ACC112 (cell line): ENCODE measurements around the gene WDR77.

Experiments
- H2AFZ ChIP-seq: fragments of 200-600 bp; sonication (generic); one replicate; pipeline ENCODE4 v1.6.0; 2017; ENCODE audit warnings: antibody characterized with exemption, low read length; ENCODE audit not compliant: unreplicated experiment
- H3K27ac ChIP-seq: fragments of 200-600 bp; sonication (generic); 2 replicates; pipeline ENCODE4 v1.5.1; 2014; ENCODE audit warnings: low read depth, mild to moderate bottlenecking, antibody characterized with exemption, low read length, moderate library complexity
- H3K27me3 ChIP-seq: fragments of 200-600 bp; sonication (generic); 2 replicates; pipeline ENCODE4 v1.6.1; 2014; ENCODE audit warnings: mild to moderate bottlenecking, antibody characterized with exemption, low read length, moderate library complexity, mixed read lengths; ENCODE audit not compliant: insufficient read depth
- H3K36me3 ChIP-seq: fragments of 200-600 bp; sonication (generic); 2 replicates; pipeline ENCODE4 v1.6.1; 2016; ENCODE audit warnings: mild to moderate bottlenecking, antibody characterized with exemption, low read length, moderate library complexity, mixed read lengths; ENCODE audit not compliant: insufficient read depth
- H3K4me1 ChIP-seq: fragments of 200-600 bp; sonication (generic); one replicate; pipeline ENCODE4 v1.6.1; 2016; ENCODE audit warnings: low read length, mixed read lengths; ENCODE audit not compliant: insufficient read depth, unreplicated experiment, control insufficient read depth
- H3K4me3 ChIP-seq: fragments of 200-600 bp; sonication (generic); 2 replicates; pipeline ENCODE4 v1.5.1; 2014; ENCODE audit warnings: mild to moderate bottlenecking, low read depth, low read length
- H3K79me2 ChIP-seq: fragments of 200-600 bp; sonication (generic); one replicate; pipeline ENCODE4 v1.6.0; 2016; ENCODE audit warnings: low read length; ENCODE audit not compliant: control insufficient read depth, unreplicated experiment, insufficient read depth

Gene WDR77

DNA sequence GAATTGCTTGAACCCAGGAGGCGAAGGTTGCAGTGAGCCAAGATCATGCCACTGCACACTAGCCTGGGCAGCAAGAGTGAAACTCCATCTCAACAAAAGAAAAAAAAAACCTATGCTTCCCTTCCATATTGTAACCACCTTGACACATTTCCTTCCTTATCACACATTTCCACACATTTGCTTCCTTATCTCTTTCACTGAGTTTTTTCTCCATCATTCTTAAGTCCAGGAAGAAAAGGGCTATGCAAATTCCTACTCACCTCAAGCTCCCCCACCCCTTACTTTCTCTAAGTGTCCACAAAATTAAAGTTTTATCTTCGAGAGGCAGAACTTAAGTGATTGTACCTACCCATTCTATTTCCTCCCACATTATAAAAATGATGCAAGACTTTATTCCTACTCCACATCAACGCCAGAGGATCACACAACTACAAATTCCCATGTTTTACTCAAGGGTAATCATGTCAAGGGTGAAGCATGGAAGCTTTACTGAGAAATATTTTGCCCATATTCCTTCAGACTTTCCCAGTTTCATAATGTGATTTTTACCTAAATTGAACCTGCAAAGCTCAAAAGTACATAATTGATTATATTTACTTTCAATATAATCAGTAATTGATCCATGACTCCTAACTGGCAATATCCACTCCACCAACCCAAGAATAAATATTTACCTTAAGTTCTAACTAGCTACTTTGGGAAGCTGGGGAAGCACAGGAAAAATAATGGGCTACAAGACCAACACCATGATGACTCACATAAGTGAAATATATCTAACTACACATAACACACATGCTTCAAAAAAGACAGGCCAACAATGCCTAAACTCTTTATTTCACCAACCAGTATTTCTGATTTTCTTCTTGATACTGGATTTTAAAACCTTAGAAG is 9.3 kb downstream of the WDR77 start:
- Histone ChIP-seq H3K4me1 (peaks cover 5% of the 10 kb centered on the region), H3K36me3 (peaks cover 23% of the 10 kb centered on the region), H3K27me3 (no peaks in the 10 kb centered on the region), H3K79me2 (no peaks in the 10 kb centered on the region), H2AFZ (no peak overlapping the region), H3K27ac (no peak overlapping the region), H3K4me3 (no peak overlapping the region)

DNA sequence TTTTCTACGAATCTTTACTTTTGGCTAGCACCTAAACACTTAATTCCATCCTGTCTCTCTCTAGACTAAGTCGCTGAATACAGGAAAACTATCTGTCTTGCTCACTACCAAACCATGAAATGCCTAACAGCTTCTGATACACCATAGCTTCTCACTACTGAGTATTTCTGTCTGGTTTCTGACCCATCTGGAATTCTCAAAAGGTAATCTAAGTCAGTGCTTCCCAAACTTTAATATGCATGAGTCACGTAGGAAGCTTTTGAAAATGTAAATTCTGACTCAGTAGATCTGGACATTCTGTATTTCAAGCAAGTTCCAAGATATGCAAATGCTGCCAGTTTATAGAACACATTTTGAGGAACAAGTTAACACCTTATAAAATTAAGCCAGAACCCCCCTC is 12.3 kb downstream of the WDR77 start:
- Histone ChIP-seq H3K36me3 (peaks cover 12% of the 10 kb centered on the region; the same call in 1 of the 2 replicates), H2AFZ (no peak overlapping the region), H3K79me2 (no peaks in the 10 kb centered on the region), H3K27ac (no peak overlapping the region), H3K4me1 (peaks cover 5% of the 10 kb centered on the region), H3K4me3 (no peak overlapping the region), H3K27me3 (no peaks in the 10 kb centered on the region)

DNA sequence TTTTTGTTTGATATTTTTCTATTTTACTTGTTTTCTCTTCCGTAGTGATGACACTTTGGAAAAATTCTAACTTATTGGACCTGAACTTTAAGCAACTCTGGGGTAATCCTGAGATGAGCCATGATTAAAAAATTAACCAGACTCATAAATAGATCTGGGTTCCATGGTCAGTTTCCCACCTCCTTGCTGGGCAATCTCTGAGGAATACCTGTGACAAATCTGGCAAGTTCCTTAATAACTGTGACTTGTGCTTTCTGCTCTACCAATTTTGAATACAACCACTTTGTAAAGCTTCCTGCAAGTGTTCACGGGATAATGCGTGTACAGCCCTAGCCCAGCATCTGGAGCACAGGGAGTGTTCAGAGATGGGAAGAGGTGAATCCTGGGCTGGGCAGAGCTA is 24.8 kb downstream of the WDR77 start:
- Histone ChIP-seq H2AFZ (no peak overlapping the region), H3K27me3 (peaks cover 64% of the 10 kb centered on the region), H3K4me1 (no peaks in the 10 kb centered on the region), H3K79me2 (no peaks in the 10 kb centered on the region), H3K27ac (no peak overlapping the region), H3K4me3 (no peak overlapping the region), H3K36me3 (no peaks in the 10 kb centered on the region)

DNA sequence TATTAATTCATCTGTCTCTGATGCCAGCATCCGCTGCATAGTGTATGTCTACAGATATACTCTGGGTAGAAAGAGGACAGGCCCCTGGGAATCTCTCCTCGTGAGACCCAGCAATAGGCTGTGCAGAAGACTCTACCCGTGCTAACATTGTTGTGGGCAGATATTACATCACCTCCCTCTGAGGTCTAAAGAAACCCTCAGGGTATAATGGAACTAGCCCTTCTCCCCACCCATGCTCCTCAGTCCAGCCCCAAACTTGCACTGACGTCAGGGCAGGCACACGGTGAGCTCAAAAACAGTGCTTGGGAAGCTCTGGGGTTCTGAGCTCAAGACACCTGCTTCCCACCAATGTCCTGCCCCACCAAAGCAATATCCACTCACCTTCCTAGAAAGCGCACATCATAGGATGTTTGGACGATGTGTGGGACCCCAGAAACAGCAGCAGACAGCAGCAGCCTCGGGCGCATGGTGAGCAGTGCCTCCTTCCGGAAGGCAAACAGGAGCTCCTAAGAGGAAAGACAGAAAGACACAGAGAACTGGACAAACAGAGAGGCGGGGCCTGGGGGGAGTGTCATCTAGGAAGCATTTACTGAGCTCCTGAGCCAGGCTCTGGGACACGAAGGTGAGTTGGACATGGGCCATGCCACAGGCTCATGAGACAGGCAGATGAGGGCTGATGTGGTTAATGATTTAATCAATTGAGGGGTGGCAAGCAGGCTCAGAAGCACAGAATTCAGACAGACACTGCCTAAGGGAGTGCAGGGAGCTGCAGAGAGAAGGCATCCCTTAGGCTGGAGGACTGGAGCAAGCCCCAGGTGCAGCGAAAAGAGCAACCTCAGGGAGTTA is 26.3 kb downstream of the WDR77 start:
- Histone ChIP-seq H3K4me1 (no peaks in the 10 kb centered on the region), H3K79me2 (no peaks in the 10 kb centered on the region), H3K27me3 (peaks cover 68% of the 10 kb centered on the region), H3K27ac (no peak overlapping the region), H3K36me3 (no peaks in the 10 kb centered on the region), H3K4me3 (no peak overlapping the region), H2AFZ (no peak overlapping the region)

DNA sequence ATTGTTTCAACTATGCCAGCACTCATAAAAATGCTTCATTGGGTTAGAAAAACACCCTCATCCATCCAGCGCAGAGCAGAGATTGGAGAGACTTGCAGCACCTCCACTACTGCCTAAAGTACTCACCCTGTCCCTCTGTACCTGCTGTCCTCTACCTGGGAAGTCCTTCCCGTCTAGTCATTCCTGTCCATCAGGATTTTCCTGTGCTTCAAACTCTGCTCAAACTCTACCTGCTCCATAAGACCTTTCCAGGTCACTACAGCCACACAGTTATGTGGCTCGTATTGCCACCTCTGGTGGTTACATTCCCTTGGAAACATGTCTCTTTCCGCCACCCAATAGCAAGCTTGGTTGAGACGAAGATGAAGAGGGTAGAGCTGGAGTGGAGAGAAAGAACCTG is 28.7 kb downstream of the WDR77 start:
- H3K4me3 ChIP-seq: no peak overlapping the region
- H2AFZ ChIP-seq: no peak overlapping the region
- no peaks in the 10 kb centered on the region for H3K4me1 ChIP-seq
- H3K79me2 ChIP-seq: no peaks in the 10 kb centered on the region
- no peaks in the 10 kb centered on the region for H3K36me3 ChIP-seq
- no peak overlapping the region for H3K27ac ChIP-seq
- peaks cover 50% of the 10 kb centered on the region for H3K27me3 ChIP-seq

DNA sequence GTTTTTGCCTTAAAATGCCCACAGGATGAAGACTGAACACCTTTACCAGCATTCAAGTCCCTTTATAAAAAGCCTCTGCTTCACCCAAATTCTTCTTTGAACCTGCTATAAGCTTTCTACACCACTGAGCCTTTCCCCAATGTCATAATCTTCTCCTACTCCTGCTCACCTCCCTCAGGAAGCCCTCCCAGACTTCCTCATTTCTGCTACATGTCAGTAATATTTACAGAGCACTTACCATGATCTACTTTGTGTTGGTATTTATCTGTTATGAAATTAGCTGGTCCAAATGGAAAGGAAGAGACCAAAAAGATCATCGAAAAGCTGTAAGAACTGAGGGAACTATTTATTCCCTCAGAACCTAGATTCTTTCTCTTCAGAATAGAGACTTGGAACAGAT is 30.0 kb downstream of the WDR77 start:
- H3K4me3 ChIP-seq: no peak overlapping the region
- no peaks in the 10 kb centered on the region for H3K4me1 ChIP-seq
- H3K27me3 ChIP-seq: peaks cover 51% of the 10 kb centered on the region

DNA sequence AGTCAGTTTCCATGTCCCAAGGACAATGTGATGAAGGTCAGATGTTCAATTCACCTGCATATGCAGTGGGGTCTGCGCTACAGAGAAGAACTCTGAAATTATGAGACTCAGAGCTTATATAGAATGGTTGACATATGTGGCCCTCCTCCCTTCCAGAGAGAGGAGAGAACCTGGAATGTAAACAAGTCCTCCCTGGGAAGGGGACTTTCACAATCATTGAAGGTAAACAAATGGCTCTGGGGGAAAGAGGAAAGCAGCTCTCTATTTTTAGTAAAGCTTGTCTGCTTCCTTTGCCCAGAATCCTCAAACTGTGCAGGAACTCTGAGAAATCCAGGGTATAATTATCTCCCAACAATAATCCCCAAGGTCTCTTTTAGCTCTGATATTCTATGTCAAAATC is 31.3 kb downstream of the WDR77 start:
- H3K27ac ChIP-seq: no peak overlapping the region

More for the DNA sequence above, 30.0 kb downstream of the WDR77 start:
- H2AFZ ChIP-seq: no peak overlapping the region
- H3K27ac ChIP-seq: no peak overlapping the region
- no peaks in the 10 kb centered on the region for H3K36me3 ChIP-seq
- no peaks in the 10 kb centered on the region for H3K79me2 ChIP-seq

DNA sequence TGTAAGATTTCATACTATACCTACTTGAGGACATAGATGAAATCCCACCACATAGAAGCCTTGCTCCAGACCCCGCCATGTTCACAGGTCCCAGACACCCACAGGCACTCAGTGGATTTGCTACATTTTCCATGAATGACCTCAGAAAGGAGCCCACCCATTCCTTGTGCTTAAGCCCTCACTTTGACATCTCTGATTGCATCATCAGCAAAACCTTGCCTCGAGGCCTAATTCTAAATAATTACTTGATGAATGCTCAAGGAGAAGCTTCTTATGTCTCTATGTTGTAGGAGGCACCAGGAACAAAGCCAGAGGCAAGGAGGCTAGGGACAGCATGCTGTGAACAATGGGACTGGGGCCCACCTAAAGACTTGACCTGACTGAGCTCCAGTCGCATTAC is 33.6 kb downstream of the WDR77 start:
- no peaks in the 10 kb centered on the region for H3K36me3 ChIP-seq
- no peak overlapping the region for H3K27ac ChIP-seq
- no peak overlapping the region for H3K4me3 ChIP-seq
- H2AFZ ChIP-seq: no peak overlapping the region
- no peaks in the 10 kb centered on the region for H3K4me1 ChIP-seq
- peaks cover 37% of the 10 kb centered on the region for H3K27me3 ChIP-seq
- no peaks in the 10 kb centered on the region for H3K79me2 ChIP-seq

More for the DNA sequence above, 31.3 kb downstream of the WDR77 start:
- no peaks in the 10 kb centered on the region for H3K4me1 ChIP-seq
- no peak overlapping the region for H3K4me3 ChIP-seq
- H3K79me2 ChIP-seq: no peaks in the 10 kb centered on the region
- no peak overlapping the region for H2AFZ ChIP-seq
- H3K27me3 ChIP-seq: peaks cover 52% of the 10 kb centered on the region
- no peaks in the 10 kb centered on the region for H3K36me3 ChIP-seq

DNA sequence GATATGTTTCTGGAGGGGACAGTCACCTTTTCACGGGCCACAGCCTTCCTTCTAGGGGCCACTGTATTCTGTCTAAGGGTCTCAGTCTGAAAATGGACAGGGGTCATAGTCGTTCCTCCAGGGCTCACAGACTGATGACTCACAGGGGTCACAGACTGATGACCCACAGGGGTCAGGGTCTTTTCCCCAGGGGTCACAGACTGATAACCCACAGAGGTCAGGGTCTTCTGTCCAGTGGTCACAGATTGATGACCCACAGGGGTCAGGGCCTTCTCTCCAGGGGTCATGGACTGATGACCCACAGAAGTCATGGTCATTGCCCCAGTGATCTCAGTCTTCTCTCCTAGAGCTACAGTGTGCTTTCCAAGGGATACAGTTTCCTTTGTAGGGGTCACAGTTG is 34.3 kb downstream of the WDR77 start:
- Histone ChIP-seq H3K4me1 (no peaks in the 10 kb centered on the region), H3K27me3 (peaks cover 43% of the 10 kb centered on the region), H3K36me3 (no peaks in the 10 kb centered on the region), H2AFZ (no peak overlapping the region), H3K4me3 (no peak overlapping the region), H3K27ac (no peak overlapping the region), H3K79me2 (no peaks in the 10 kb centered on the region)

DNA sequence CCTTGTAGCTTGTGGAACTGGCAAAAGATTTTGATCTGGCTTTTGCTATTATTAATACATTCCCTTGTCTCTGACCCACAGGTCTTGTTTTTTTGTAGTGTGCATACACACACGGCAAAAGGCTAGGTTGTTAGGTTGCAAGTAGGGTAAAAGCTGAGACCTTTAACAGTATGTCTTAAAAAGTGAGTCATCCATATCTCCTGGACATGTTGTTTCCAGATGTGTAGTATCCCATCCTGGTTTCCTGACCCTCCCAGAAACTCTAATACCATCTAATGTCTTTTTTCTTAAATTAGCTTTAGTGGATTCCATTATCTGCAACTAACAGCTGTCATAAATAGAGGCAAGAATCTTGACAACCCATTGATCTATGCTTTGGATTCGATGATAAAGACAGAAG is 36.2 kb downstream of the WDR77 start:
- peaks cover 39% of the 10 kb centered on the region for H3K27me3 ChIP-seq
- H3K79me2 ChIP-seq: no peaks in the 10 kb centered on the region
- no peak overlapping the region for H3K4me3 ChIP-seq
- H3K36me3 ChIP-seq: no peaks in the 10 kb centered on the region
- no peak overlapping the region for H2AFZ ChIP-seq
- H3K27ac ChIP-seq: no peak overlapping the region
- H3K4me1 ChIP-seq: no peaks in the 10 kb centered on the region
